ENCODE results near the gene ISOC2. TPM values are rescaled to one million over a fixed set of nuclear protein-coding genes. Genes with fewer than 3 reads are reported as not detected.

The ISOC2 gene
- total and polyA plus RNA-seq, 9 of the 15 experiments (the other 6 are each of a cell fraction or from before 2014, with no cell fraction given) = 1.2 to 229 (median 58.3) TPM

GRCh38 chr19:55437410-55437809, 24.0 kb downstream of the ISOC2 start (continued):
- no peak for TF ChIP-seq ZNF75A (CRISPR knock-in tag; IDR thresholded peaks at IDR 0.05)
- TF ChIP-seq ZBTB33 (CRISPR knock-in tag; IDR thresholded peaks at IDR 0.05) = no peak
- TF ChIP-seq SRF (CRISPR knock-in tag; IDR thresholded peaks at IDR 0.05) = peak in 1 of 2 experiments; percentile 75; a peak in 2 of 4 replicates
- TF ChIP-seq ZNF347 (CRISPR knock-in tag; IDR thresholded peaks at IDR 0.05; ENCODE audit: low read depth) = no peak
- TF ChIP-seq ZSCAN32 (CRISPR knock-in tag; IDR thresholded peaks at IDR 0.05) = no peak
- TF ChIP-seq HDAC2 (IDR thresholded peaks at IDR 0.05) = peak; percentile 72; the same call in 1 of the 2 replicates
- no peak for TF ChIP-seq DPF2 (IDR thresholded peaks at IDR 0.05)
- no peak for TF ChIP-seq SPI1 (IDR thresholded peaks at IDR 0.05; ENCODE audit: borderline replicate concordance, low read depth, low read length)
- 0 out of 4 replicates have a peak, but pooled peaks of 1 of the 2 experiments have one; percentile 27 for TF ChIP-seq UBTF (IDR thresholded peaks at IDR 0.05; ENCODE audit: borderline replicate concordance in 1 of 2, low read depth in 2 of 2, low read length in 2 of 2)
- no peak for TF ChIP-seq ARHGAP35 (IDR thresholded peaks at IDR 0.05; ENCODE audit: partially characterized antibody)
- peak; percentile 82; the same call in 1 of the 2 replicates for TF ChIP-seq DMBX1 (CRISPR knock-in tag; IDR thresholded peaks at IDR 0.05; ENCODE audit: borderline replicate concordance)
- no peak for TF ChIP-seq THRA (IDR thresholded peaks at IDR 0.05)
- TF ChIP-seq BRF1 (IDR thresholded peaks at IDR 0.05; ENCODE audit: borderline replicate concordance, extremely low read depth, insufficient read length) = no peak
- no peak for TF ChIP-seq ZNF609 (CRISPR knock-in tag; IDR thresholded peaks at IDR 0.05; ENCODE audit: borderline replicate concordance)
- no peak for TF ChIP-seq JUN (IDR thresholded peaks at IDR 0.05; ENCODE audit: borderline replicate concordance, low read depth, low read length)
- no peak for TF ChIP-seq JUN (CRISPR knock-in tag; IDR thresholded peaks at IDR 0.05; ENCODE audit: borderline replicate concordance)
